Stimulated activated naive CD8-positive, alpha-beta T cell treated with anti-CD3 and anti-CD28 coated beads, Interleukin-15, Interleukin-2, amounts not matched to agents 100 U/mL and 50 U/mL, for 24 hours (primary cell): Measurements from ENCODE around the gene RFWD3.

Experiments used
- ATAC-seq: fragments of 150-1000 bp; cut with Tn5 transposase; one replicate; pipeline ENCODE4 v1.10.0; 2021
- DNase-seq: peaks from one replicate; pipeline ENCODE4 v3.0.0; 2021

RFWD3 gene

DNA sequence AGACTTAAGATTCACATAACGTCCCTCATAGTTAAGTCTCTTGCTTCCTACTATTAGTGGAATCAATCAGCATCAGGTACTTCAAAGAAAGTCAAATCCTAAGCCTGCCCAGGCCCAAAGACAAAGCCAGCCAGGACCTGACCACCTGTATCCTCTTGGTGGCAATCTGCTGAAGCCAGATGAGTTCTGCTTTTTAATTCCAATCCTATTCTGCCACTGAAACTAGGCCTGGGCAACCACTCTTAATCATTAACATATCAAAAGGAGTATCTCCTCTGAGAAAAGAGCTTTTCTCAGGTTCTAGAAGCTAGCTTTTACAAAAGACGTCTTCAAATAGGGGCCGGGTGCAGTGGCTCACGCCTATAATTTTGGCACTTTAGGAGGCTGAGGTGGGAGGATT, 44.7 kb downstream of the RFWD3 start:
- ATAC-seq (no peak), DNase-seq (no peak)

DNA sequence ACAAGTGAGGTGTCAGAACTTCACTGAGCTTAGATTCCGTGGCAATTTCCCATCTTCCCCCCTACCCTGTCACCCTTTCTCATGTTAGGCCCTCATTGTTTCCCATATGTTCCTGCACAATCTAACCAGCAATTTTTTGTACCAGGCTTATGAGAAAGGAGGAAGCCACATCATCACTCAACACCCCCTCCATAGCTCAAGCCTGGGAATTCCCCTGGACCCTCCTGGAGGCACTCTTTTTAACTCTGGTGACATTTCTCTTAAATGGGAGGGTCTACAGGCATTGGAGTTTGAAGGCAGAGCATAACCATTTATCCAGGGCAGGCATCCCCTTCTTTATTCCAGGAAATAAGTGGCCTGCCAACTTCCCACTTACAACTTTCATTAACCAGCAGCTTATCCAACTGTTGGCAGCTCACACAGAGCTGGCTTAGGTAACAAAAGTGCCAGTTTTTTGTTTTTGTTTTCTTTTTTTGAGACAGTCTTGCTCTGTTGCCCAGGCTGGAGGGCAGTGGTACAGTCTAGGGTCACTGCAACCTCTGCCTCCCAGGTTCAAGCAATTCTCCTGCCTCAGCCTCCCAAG, 49.4 kb downstream of the RFWD3 start:
- ATAC-seq (peak; percentile 38), DNase-seq (no peak)

DNA sequence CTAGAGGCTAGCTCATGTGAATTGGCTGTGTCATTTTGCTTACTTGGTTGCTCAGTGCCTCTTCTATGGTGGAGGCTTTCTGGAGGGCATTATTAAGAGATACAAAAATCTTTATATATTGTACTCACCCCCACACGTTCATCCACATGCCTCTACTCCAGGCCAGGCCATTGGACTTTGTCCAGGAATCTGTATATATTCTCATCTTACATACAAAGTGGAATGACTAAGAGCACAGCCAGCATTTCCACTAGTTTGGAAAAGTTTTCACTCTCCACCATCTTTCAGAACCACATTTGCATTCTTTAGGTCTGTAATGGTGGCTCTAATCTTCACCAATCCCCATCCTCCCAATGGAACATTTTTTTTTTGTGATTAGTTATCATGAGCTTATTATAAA, 55.0 kb downstream of the RFWD3 start:
- no peak for ATAC-seq

DNA sequence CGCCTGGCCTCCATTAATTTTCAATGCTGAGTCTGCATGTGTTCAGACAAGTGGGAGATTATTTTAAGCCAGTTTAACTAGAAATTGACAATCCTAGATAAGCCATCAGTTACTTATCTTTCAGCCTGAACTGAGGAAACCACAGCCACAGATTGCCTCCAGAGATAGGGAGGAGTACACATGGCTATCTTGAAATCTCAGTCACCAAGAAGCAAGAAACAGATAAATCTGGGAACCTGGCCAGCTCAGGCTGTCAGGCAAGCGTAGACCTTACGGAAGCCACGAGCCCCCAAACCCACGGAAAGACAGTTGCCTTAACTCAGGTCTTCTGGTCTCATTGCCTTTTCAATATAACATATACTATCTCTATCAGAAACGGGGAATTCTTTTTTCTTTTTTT, 57.7 kb downstream of the RFWD3 start:
- ATAC-seq, result no peak
- DNase-seq, result peak; percentile 17

More for the DNA sequence above, 55.0 kb downstream of the RFWD3 start:
- no peak for DNase-seq

- ATAC-seq (no peak), DNase-seq (no peak)
These were observed 58.3 kb downstream of the RFWD3 start for GRCh38 chr16:74608381-74608780.

DNA sequence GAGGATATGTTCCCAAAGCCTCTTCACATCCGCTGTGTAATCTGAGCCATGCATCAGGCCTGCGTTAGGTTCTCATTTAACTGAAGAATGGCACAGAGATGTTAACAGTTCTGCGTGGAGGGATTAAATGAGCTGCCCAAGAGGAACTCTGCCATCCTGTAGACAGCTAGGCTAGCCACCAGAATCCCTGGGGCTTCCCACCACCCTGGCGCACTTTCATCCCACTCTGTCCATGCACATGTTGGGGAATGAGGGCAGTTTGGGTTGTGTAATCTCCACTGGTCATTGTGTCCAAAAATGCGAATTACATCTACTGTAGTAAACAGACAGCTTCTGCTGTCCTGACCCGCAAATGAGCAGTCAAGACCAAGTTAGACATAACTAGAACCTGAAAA, 58.7 kb downstream of the RFWD3 start:
- DNase-seq, result no peak
- no peak for ATAC-seq

- DNase-seq, result no peak
- ATAC-seq, result no peak
These were observed 59.2 kb downstream of the RFWD3 start for GRCh38 chr16:74607310-74607961.

GRCh38 chr16:74606521-74607309, 60.0 kb downstream of the RFWD3 start, which contains the start of gene GLG1:
TSS of gene GLG1 (minus strand) at chr16:74607114. CDS start at chr16:74607094, 20 bp downstream.
- DNase-seq (peak; percentile 95), ATAC-seq (peak; percentile 94)

DNA sequence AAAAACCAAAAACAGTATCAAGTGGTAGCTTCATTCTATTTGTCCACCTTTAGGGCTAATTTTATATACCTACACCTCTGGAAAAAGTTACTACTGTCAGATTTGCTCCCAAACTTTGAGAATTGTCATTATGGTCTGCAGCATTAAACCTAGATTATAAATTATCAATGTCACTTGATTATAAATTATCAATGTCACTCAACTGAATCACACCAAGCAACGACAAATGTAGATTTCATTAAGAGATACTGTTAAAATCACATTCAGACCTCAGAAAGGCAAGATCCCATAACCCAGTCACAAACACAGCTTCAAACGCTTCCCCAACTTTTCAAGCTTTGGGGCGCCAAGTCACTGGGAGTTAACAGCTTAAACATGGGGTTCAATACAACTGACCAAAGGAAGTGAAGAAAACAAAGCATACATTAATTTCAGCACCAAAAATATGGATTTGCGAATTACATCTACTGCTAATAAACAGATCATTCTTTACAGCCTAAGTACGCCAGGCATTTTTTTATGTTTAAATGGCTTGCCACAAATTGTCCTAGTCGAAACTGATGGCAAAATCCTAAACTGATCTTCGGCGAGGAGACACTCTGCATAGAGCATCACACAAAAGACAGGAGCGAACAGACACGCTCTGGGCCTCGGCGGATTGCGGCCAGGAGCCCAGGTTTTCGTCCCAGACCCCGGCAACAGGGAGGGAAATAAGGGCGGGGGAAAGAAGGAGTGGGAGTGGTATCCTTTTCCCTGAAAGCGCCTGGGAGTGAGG, 60.7 kb downstream of the RFWD3 start:
- DNase-seq (no peak), ATAC-seq (no peak)

- no peak for DNase-seq
These were observed 61.3 kb downstream of the RFWD3 start for GRCh38 chr16:74605332-74605731.

DNA sequence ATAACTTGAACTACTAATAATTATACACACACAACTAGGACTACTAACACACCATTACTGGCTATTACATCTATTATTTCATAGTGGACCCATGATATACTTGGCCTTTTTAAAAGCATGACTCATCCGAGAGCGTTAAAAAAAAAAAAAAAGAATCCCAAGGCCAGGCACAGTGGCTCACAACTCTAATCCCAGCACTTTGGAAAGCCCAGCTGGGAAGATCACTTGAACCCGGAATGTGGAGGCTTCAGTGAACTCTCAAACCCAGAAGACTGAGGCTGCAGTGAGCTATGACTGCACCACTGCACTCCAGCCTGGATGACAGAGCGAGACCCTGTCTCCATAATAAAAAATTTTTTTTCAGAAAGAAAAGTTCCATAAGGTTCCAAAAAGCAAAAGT, 62.8 kb downstream of the RFWD3 start:
- no peak for ATAC-seq
- no peak for DNase-seq

More at GRCh38 chr16:74605332-74605731, 61.3 kb downstream of the RFWD3 start:
- no peak for ATAC-seq

DNA sequence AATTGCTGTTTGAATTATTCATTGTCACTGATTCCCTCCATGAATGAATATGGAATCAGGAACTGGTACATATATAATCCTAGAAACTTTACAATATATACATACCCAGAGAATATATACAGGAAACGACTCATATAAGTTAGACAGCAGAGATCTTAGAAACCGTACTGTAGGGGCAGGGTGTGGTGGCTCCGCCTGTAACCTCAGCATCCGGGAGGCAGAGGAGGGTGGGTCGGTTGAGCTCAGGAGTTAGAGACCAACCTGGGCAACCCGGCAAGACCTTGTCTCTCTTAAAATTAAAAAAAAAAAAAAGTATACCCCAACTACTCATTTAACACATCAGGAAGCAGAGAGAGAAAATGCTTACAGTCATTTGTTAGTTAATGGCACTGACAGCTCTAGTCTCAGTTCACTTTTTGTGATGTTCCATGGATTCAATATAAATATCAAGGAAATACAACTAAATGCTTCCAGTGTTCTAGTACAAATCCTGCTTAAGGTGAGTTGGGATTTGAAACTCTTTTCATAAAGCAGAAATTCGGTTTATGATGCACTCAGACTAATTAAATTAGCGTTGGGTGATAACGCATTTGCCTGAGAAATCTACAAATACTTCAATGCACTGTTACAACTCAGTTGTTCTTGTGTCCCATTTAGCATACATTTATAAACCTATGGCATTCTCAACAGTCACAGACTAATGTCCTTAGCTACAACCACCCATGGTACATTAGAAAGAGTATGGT, 65.4 kb downstream of the RFWD3 start:
- ATAC-seq (peak; percentile 89), DNase-seq (peak; percentile 60)

DNA sequence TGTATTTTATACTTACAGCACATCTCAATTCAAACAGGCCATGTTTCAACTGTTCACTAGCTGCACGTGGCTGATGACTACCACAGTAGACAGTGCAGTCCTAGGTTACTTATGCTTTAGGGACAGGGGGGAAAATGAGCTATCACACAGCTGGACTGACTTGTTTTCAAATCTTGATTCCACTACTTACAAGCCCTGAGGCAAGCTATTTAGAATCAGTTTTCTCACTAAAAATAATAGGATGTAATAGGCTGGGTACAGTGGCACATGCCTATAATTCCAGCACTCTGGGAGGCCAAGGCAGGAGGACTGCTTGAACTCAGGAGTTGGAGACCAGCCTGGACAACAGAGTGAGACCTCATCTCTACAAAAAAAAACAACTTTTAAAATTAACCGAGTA, 70.1 kb downstream of the RFWD3 start:
- ATAC-seq, result no peak
- no peak for DNase-seq

- ATAC-seq (no peak), DNase-seq (no peak)
These were observed 73.8 kb downstream of the RFWD3 start for GRCh38 chr16:74592847-74593246.

DNA sequence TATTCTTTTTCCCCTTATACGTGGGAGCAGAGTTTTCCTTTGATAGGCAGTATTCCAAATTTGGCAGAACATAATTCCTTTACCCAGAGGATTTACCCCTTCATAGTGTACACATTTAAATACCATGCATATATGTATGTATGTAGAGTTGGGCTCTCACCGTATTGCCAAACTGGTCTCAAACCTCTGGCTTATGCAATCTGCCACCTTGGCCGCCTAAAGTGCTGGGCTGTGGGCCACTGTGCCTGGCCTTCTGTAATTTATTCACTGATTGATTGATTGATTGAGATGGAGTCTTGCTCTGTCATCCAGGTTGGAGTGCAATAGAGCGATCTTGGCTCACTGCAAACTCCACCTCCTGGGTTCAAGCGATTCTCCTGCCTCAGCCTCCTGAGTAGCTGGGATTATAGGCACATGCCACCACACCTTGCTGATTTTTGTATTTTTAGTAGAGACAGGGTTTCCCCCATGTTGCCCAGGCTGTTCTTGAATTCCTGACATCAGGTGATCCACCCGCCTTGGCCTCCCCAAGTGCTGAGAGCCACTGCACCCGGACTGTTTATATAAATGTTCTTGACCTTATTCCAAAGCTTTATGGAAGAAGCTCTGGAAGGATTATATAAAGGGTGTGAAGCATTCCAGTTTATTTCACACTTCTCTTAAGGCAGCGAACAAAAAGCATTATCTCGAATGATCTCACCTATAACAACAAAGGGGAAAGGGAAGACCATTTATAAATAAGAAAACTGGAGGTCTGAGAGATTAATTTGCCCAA, 74.6 kb downstream of the RFWD3 start:
- ATAC-seq (no peak), DNase-seq (no peak)

DNA sequence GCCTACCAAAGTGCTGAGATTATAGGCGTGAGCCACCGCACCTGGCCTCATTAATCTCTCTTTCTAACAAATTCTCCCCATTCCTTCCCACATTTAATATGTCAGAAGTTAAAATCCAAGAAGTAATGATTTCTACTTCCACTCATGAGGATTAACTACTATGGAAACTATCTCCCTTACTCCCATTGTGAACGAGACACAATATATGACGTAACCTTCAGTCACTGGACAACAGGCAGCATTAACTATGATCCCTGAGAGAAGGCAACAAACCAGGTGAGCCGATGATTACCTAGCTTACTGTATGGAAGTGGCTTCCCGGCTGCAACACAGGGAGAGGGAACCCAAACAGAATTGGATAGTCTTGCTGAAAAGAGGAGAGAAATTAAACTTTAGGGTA, 79.7 kb downstream of the RFWD3 start:
- DNase-seq (no peak), ATAC-seq (no peak)

DNA sequence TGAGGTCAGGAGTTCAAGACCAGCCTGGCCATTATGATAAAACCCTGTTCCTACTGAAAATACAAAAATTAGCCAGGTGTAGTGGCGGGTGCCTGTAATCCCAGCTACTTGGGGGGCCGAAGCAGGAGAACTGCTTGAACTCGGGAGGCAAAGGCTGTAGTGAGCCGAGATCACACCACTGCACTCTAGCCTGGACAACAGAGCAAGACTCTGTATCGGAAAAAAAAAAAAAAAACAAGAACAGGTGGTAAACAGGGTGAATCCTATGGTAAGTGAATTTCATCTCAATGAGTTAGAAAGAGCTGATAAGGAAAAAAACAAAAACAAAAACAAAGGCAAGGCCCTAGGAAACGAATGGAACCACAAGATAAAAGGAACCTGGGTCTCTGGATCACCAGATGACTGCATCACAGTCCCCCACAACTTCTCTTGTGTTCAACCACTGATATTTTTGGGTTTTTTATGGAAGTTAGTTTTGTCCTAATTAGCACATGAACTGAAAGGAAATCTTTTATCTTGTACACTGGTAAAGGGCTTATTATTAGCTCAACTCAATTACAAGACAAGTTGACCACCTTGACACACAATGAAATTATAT, 80.7 kb downstream of the RFWD3 start:
- ATAC-seq (no peak), DNase-seq (no peak)

DNA sequence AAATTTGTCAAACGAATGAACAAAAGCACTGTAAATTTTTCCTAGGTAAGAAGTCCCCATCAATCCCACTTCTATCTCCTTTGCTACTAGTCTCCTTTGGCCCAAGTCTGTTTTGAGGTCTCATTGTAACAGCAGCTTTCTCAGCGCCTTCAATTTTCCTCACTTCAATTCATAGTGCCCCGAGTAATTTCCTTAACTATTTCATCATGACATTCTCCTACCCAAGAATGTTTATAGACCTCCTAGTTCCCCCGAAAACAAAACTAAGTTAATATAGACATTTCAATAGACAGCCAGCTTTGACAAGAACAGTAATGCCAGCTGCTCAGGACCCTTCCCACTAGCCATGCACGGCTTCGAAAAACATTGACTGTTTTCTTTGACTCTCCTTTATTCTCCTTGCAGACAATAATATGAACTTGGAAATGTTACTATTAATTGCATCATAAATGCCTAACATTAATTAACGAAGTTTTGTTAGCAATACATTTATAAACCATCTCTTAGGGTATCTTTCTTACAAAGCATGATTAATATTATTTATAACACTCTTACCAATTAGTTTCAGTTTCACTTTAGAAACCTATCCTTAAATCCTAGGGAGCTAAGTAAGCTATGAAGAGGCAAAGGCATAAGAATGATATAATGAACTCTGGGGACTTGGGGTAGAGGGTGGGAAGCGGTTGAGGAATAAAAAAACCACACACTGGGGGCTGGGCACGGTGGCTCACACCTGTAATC, 82.6 kb downstream of the RFWD3 start:
- ATAC-seq, result no peak
- DNase-seq, result no peak

- ATAC-seq, result no peak
- no peak for DNase-seq
These were observed 83.7 kb downstream of the RFWD3 start for GRCh38 chr16:74582970-74583369.

- DNase-seq (no peak), ATAC-seq (peak; percentile 50)
These were observed 85.8 kb downstream of the RFWD3 start for GRCh38 chr16:74580833-74581232.
